NCI-H524 (cell line): ENCODE measurements around the gene ACTRT2.

Experiments
- DNase-seq, 2 experiments: peaks; one replicate each; lab custom pipeline; 2025; lab: John Stamatoyannopoulos, UW

Gene ACTRT2

DNA sequence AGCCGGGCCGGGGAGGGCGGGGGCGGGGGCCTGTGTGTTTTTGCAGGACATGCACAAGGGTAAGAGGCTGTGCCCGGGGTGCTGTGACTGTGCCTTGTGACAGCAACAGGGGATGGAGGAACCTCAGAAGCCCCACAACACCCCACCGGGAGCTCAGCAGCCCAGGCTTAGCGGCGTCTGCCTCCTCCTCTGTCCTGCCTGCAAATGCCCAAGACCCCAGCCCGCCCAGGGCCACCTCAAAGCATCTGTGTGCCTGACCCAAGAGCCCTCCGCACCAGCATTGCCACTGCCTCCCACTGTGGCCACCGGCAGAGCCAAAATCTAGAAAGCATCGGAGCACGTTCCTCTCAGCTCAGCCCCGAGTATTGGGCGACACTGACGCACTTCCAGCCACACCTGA lies 2.7 kb upstream of the ACTRT2 start:
- no peak for DNase-seq

DNA sequence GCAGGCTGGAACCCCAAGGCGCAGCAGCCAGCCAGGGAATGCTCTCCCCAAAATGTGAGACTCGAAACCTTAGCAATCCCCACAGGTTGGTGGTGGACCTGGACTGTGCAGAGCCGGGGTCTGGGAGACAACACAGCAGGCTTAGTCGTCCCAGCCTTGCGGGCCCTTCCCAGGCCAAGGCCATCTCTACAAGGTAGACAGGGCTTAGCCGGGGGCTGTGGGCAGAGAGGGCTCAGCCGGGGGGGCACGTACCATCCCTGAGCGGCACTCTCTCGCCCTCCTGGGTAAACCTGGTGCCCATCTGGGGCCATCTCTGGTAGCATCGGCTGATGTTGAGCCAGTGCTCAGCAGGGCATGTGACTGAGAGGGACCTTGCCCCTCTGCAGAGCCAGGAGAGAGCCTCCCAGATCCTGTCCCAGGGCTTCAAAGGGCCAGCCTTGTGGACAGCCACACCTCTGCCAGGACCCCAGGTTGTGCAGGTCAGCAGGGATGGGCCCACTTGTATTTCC lies 2.2 kb upstream of the ACTRT2 start:
- DNase-seq, result no peak

- no peak for DNase-seq
Observed at GRCh38 chr1:3019516-3020051, 1.7 kb upstream of the ACTRT2 start.

DNA sequence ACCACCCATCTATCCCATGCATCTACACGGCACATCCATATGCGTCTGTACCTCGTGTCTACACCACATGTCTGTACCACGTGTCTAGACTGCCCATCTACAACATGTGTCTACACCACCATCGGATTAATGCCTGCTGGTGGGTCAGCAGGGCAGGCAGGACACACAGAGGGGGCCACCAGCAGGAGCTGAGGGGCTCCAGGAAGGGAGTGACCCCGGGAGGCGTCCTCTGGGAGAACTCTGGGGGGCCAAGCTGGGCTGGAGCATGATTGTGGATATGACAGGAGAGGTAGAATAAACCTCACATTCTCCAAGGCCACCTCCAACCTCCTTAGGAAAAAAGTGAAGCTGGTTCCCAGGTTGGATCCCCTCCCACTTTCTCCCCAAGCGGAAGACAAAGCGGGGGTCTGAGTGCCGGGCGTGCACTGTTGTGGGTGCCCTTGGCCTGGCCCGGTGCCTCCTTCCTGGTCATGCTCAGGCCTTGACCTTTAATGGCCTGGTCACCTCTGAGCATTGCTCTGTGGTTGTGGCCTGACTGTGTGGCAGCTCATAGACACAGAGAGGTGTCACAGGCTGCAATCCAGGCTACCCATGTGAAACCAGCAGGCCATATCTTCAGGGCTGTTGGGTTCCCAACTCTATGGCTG lies 881 bp upstream of the ACTRT2 start:
- DNase-seq, result no peak

- no peak for DNase-seq
Observed at GRCh38 chr1:3021801-3022401, 634 bp downstream of the ACTRT2 start.

- no peak for DNase-seq
Observed at GRCh38 chr1:3022511-3022973, 1.3 kb downstream of the ACTRT2 start.

DNA sequence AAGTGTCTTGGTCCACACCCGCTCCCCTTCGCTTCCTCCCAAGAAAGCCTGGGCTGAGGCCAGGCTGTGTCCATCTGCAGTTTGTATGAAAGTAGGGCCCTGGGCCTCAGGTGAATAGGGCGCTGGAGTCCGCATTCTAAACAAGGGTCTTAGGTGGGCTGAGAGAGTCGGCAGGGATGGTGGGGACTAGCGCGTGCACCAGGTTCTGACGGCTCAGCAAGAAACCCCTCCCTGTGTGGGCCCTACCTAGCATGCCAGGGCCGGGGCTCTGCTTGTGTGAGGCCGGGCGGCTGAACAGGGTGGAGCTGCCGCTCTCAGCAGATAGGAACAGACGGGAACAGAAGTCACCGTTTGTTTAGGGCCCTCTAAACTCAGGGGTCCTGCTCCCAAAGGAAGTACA lies 1.7 kb downstream of the ACTRT2 start:
- DNase-seq, result no peak

DNA sequence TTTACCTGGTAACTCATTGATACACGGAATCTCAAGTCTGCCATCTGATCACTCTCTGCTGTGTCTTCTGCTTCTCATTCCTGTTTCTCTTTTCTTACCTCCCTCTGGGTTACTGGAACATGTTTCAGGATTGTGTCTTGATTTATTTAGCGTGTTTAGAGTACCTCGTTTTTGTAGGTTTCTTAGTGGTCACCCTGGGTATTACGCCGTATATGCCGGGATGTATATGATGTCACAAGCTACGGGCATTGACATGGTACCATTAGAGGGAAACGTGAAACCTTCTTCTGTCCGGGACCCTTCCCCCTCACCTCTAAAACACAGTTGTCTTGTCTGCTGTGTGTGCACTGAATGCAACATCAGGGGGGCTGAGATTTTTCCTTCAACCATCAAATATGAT lies 2.8 kb downstream of the ACTRT2 start:
- no peak for DNase-seq

DNA sequence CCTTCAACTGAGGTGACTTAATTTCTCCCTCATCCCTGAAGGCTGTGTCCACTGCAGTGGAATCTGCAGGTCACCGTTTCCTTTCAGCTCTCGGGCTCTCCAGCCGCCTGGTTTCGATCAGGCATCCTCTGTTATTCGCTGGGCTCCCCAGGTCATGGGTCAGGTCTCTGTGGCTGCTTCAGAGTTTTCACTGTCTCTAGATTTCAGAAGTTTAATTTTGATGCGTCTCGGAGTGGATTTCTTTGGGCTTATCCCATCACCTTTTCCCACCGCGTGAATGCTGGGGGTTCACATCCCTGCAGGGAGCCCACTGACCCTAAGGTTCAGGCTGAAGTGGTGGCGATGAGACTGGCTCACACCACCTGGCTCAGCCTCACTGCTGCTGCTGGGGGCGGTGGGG lies 3.3 kb downstream of the ACTRT2 start:
- no peak for DNase-seq

GRCh38 chr1:3026124-3026523 lies 4.9 kb downstream of the ACTRT2 start:
- DNase-seq, result no peak

DNA sequence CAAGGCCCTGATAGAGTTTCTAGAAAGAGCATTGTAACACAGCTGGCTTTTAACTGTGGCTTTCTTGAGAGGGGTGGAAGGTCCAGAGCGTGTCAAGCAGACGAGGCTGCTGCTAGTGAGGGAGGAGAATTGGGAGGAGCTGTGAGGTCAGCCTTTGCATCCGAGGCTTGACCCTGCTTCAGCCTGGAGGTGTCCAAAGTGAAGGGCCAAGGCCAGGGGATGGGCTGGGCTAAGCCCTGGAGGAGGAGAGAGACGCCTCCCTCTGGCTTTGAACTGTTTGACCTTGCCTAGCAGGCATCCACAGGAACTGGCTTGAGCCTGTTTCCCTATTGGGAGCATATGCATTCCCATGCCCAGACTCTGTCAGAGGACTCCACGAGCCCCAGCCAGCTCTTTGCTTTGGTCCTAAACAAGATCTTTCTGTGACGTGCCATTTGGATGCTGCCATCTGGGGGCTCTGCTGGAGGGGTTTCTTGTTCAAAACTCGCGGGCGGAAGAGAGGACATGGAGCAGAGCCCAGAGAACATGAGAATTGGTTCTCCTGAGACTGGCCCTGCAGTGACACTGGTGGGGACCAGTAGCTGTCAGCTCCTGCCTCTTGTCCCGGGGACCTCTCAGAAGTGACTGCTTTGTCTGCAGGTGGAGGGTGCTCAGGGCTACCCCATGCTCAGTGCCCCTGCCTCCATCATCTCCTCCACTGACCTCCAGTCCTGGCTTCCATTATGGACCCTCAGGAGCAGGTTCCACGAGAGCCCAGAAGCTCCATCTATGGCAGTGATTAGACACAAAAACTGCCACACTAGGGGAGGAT lies 5.5 kb downstream of the ACTRT2 start:
- no peak for DNase-seq

GRCh38 chr1:3027611-3028371 lies 6.5 kb downstream of the ACTRT2 start:
- no peak for DNase-seq

GRCh38 chr1:3028531-3029282 lies 7.4 kb downstream of the ACTRT2 start:
- no peak for DNase-seq

- DNase-seq, result no peak
Observed at GRCh38 chr1:3029481-3029961, 8.3 kb downstream of the ACTRT2 start.

- DNase-seq, result no peak
Observed at GRCh38 chr1:3029991-3030662, 8.9 kb downstream of the ACTRT2 start.

DNA sequence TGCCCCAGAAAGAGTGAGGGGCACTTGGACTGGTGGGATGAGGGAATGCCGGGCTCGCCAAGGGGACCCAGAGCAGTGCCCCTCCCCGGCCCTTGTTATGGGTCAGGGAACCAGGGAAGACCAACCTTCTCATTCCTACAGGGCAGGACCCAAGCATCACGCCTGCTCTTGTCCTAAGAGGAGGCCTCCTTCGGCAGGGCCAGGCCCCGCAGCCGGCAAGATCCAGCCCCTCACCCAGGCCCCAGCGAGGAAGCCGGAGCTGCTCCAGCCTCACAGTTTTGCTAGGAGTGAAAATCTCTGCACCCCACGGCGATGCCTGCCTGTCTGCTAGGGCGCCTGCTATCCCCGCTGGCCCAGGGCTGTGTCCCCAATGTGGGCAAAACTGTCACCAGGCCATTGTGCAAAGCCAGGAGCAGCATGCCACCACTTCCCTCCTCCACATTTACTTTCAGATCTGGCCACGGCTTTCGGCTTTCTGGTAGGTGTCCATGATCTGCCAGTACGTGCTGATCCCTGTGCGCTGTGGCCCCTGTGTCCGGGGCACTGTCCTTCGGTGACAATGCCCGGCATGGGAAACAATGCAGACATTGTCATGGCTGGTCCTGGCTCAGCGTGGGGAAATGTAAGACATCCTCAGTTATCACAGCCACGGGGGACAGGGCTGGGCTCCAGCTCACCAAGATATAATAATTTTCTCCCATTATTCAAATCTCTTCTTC lies 9.6 kb downstream of the ACTRT2 start:
- no peak for DNase-seq

DNA sequence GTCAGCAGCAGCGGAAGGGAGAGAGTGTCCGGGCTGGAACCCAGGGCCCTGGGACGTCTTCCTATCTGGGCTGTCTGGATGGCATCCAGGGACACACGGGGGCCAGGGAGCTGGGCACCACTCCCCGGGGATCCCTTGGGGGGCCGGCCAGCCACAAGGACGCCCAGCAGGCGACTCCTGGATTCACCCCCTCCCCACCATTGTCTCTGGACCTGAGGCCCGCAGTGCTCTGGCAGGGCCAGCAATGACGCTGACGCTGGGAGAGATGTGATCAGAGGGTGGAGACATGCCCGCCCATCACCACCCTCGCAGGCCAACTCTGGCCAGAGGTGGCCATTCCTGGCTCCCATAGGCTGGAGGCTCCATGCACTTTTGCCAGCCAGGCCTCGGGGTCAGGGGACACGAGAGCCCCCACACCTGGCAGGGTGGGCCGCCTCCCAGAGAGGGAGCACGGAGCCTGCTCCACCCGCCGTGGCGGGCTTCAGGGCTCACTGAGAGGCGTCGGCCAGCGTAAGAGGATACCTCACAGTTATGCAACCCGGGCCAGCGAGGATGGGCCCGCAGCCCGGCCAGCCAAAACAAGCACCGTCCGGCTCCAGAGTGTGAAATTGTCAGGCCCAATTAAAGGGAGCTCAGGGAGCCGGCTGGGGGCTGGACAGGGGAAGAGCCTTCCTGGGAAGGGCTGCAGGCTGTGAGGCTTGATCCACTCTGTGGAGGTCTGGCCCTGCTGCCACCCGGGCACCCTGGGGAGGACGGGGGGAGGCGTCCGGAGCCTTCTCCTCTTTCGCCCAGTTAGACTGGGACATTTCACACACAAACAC lies 10.3 kb downstream of the ACTRT2 start:
- DNase-seq, result no peak

DNA sequence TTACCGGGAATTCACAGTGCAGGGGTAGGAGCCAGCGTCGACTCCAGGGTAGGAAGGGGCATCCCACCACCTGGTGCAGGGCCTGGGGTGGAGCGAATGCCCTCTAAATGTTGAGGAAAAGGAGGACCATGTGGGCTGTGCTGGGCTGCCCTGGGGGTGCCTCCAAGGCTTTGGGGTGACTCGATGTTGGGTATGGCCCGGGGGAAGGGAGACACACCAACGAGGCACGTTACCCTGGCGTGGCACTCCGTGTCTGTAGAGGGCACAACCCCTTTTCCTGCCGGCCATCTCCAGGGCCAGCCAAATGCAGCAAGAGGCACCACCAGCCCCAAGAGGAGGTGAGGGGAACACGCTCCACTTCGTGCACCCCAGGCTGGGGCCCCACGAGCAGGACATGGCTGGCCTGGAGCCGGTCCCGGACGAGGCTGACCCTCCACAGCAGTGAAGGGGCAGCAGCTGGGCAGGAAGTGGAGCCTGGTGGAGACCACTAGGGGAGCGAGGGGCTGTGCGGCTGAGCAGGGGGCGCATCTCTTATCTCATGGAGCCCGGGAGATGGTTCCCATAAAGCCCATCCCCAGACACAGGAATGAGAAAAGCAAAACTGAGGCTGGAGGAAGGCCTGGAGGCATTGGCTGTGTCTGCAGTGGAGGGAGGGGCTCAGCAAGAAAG lies 11.2 kb downstream of the ACTRT2 start:
- no peak for DNase-seq
